ENCODE measurements around the gene NQO1. TPM values are rescaled to one million over a fixed set of nuclear protein-coding genes. Genes with fewer than 3 reads are reported as not detected.

The NQO1 gene
- total and polyA plus RNA-seq, 2 of the 13 experiments (the other 11 are each of a cell fraction or from before 2014, with no cell fraction given): 464 to 1,060 TPM

DNA sequence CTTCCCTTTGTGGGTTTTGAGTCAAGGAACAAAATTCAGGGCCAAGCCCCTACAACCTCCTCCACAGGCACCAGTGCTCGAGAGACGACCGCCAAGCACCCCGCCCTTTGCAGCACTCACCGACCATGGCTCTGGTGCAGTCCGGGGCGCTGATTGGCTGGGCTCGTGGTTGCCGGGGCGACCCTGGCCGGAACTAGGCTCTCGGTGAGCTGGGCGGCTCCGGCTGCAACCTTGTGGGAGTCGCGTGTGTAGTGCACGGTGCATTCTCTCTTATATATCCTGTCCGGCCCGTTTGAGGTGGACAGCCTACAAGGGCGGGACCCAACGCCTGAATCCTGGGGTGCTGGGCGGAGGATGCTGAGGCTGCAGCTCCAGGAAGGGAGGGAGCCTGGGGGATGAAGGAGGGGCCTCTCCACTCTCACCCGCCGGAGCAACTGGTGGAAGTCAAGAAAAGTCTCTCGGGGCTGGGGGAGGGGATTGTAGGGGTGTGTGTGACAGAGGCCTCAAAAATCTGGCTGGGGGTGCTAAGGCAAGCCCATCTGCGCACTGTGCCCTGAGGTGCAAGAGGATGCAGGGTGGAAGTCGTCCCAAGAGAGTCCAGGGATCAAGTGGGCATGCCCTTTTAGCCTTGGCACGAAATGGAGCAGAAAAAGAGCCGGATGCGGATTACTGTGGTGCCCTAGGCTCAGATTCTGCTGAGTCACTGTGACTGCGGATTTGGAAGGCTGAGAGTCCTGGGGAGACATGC lies at the start of gene NQO1 (continued):
- TF ChIP-seq, protein P1, sequence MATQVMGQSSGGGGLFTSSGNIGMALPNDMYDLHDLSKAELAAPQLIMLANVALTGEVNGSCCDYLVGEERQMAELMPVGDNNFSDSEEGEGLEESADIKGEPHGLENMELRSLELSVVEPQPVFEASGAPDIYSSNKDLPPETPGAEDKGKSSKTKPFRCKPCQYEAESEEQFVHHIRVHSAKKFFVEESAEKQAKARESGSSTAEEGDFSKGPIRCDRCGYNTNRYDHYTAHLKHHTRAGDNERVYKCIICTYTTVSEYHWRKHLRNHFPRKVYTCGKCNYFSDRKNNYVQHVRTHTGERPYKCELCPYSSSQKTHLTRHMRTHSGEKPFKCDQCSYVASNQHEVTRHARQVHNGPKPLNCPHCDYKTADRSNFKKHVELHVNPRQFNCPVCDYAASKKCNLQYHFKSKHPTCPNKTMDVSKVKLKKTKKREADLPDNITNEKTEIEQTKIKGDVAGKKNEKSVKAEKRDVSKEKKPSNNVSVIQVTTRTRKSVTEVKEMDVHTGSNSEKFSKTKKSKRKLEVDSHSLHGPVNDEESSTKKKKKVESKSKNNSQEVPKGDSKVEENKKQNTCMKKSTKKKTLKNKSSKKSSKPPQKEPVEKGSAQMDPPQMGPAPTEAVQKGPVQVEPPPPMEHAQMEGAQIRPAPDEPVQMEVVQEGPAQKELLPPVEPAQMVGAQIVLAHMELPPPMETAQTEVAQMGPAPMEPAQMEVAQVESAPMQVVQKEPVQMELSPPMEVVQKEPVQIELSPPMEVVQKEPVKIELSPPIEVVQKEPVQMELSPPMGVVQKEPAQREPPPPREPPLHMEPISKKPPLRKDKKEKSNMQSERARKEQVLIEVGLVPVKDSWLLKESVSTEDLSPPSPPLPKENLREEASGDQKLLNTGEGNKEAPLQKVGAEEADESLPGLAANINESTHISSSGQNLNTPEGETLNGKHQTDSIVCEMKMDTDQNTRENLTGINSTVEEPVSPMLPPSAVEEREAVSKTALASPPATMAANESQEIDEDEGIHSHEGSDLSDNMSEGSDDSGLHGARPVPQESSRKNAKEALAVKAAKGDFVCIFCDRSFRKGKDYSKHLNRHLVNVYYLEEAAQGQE (IDR thresholded peaks at IDR 0.05; ENCODE audit: borderline replicate concordance in 1 of 2, low read depth in 1 of 2, low read length in 2 of 2): 0 out of 4 replicates have a peak, but pooled peaks of 1 of the 2 experiments have one; percentile 12
- TF ChIP-seq, protein P2, sequence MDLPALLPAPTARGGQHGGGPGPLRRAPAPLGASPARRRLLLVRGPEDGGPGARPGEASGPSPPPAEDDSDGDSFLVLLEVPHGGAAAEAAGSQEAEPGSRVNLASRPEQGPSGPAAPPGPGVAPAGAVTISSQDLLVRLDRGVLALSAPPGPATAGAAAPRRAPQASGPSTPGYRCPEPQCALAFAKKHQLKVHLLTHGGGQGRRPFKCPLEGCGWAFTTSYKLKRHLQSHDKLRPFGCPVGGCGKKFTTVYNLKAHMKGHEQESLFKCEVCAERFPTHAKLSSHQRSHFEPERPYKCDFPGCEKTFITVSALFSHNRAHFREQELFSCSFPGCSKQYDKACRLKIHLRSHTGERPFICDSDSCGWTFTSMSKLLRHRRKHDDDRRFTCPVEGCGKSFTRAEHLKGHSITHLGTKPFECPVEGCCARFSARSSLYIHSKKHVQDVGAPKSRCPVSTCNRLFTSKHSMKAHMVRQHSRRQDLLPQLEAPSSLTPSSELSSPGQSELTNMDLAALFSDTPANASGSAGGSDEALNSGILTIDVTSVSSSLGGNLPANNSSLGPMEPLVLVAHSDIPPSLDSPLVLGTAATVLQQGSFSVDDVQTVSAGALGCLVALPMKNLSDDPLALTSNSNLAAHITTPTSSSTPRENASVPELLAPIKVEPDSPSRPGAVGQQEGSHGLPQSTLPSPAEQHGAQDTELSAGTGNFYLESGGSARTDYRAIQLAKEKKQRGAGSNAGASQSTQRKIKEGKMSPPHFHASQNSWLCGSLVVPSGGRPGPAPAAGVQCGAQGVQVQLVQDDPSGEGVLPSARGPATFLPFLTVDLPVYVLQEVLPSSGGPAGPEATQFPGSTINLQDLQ (CRISPR knock-in tag; IDR thresholded peaks at IDR 0.05): 0 out of 2 replicates have a peak, but pooled peaks have one; percentile 57
- peak; percentile 72 for TF ChIP-seq NFKBIZ (CRISPR knock-in tag; IDR thresholded peaks at IDR 0.05)
- TF ChIP-seq, protein P3, sequence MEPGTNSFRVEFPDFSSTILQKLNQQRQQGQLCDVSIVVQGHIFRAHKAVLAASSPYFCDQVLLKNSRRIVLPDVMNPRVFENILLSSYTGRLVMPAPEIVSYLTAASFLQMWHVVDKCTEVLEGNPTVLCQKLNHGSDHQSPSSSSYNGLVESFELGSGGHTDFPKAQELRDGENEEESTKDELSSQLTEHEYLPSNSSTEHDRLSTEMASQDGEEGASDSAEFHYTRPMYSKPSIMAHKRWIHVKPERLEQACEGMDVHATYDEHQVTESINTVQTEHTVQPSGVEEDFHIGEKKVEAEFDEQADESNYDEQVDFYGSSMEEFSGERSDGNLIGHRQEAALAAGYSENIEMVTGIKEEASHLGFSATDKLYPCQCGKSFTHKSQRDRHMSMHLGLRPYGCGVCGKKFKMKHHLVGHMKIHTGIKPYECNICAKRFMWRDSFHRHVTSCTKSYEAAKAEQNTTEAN (CRISPR knock-in tag; conservative IDR thresholded peaks at IDR 0.05): no peak; the same call in 1 of the 2 replicates
- TF ChIP-seq FOXC1 (CRISPR knock-in tag; IDR thresholded peaks at IDR 0.05; ENCODE audit: borderline replicate concordance): peak; percentile 37; the same call in 1 of the 2 replicates
- no peak for TF ChIP-seq ZNF432 (CRISPR knock-in tag; IDR thresholded peaks at IDR 0.05; ENCODE audit: borderline replicate concordance)
- peak; percentile 93 for TF ChIP-seq MAFF (IDR thresholded peaks at IDR 0.05; ENCODE audit: low read depth, low read length)
- TF ChIP-seq ZNF264 (CRISPR knock-in tag; IDR thresholded peaks at IDR 0.05): 0 out of 2 replicates have a peak, but pooled peaks have one; percentile 26
- 0 out of 2 replicates have a peak, but pooled peaks have one; percentile 63 for TF ChIP-seq RNF2 (conservative IDR thresholded peaks at IDR 0.05; ENCODE audit: low read depth)
- TF ChIP-seq KLF13 (CRISPR knock-in tag; IDR thresholded peaks at IDR 0.05): no peak
- no peak for TF ChIP-seq ZNF367 (CRISPR knock-in tag; IDR thresholded peaks at IDR 0.05; ENCODE audit: borderline replicate concordance)
- TF ChIP-seq NR2F2 (IDR thresholded peaks at IDR 0.05; ENCODE audit: borderline replicate concordance, low read depth): no peak; the same call in 1 of the 2 replicates
- TF ChIP-seq STAT5B (CRISPR knock-in tag; IDR thresholded peaks at IDR 0.05): no peak
- no peak for TF ChIP-seq SIX1 (CRISPR knock-in tag; IDR thresholded peaks at IDR 0.05; ENCODE audit: borderline replicate concordance)
- TF ChIP-seq MBNL3 (CRISPR knock-in tag; conservative IDR thresholded peaks at IDR 0.05): no peak
- TF ChIP-seq KMT2A (CRISPR knock-in tag; IDR thresholded peaks at IDR 0.05): peak; percentile 69; the same call in 1 of the 2 replicates

Data from HepG2 (cell line).